Common myeloid progenitor, CD34-positive (primary cell): Measurements from ENCODE around the gene CD55.

Experiments used
- CTCF ChIA-PET: fragments of 350-600 bp; sonication (Branson Sonifier 250); formaldehyde crosslinking; loops from one replicate; lab custom pipeline; 2021; ENCODE audit warnings: antibody characterized with exemption; lab: Charles Lee
- POLR2A ChIA-PET: fragments of 350-600 bp; sonication (Branson Sonifier 250); formaldehyde crosslinking; loops from one replicate; lab custom pipeline; 2021; ENCODE audit warnings: antibody characterized with exemption; lab: Charles Lee
- DNase-seq, 3 donors: peaks; one replicate each; pipeline versions ENCODE4 v3.0.0 to v3.0.0-alpha.2; 2013
- H3K27ac ChIP-seq, 2 experiments: 1 replicate in 1 of 2; 2 replicates in 1 of 2; pipeline ENCODE4 v1.7.0; 2013; ENCODE audit warnings: inconsistent platforms in 2 of 2, low read length in 2 of 2, mild to moderate bottlenecking in 2 of 2, low read depth in 1 of 2, moderate library complexity in 1 of 2; ENCODE audit not compliant: severe bottlenecking in 2 of 2, insufficient read depth in 1 of 2, poor library complexity in 1 of 2
- H3K27me3 ChIP-seq, 5 experiments: replicated peaks in 2 of 5; 1 replicate in 3 of 5; 2 replicates in 2 of 5; pipeline versions ENCODE4 v1.6.1 to v1.7.0; 2013; ENCODE audit warnings: low read length in 4 of 5, mild to moderate bottlenecking in 2 of 5, moderate library complexity in 2 of 5, inconsistent platforms in 1 of 5; ENCODE audit not compliant: insufficient read depth in 5 of 5, control insufficient read depth in 4 of 5
- H3K36me3 ChIP-seq, 4 experiments: 1 replicate in 2 of 4; 2 replicates in 2 of 4; pipeline versions ENCODE4 v1.6.1 to v1.7.0; 2013; ENCODE audit warnings: low read length in 3 of 4, control low read depth in 1 of 4, mild to moderate bottlenecking in 1 of 4; ENCODE audit not compliant: control insufficient read depth in 4 of 4, insufficient read depth in 4 of 4
- H3K4me1 ChIP-seq, 4 experiments: 1 replicate in 3 of 4; 2 replicates in 1 of 4; pipeline versions ENCODE4 v1.6.1 to v1.7.1; 2013; ENCODE audit warnings: low read length in 3 of 4, mild to moderate bottlenecking in 3 of 4, control low read depth in 1 of 4, inconsistent platforms in 1 of 4, moderate library complexity in 1 of 4; ENCODE audit not compliant: control insufficient read depth in 4 of 4, insufficient read depth in 4 of 4; ENCODE audit errors: control extremely low read depth in 1 of 4
- H3K4me3 ChIP-seq, 7 experiments: 1 replicate in 4 of 7; 2 replicates in 3 of 7; pipeline versions ENCODE4 v1.5.1 to v1.7.0; 2013; ENCODE audit warnings: mild to moderate bottlenecking in 7 of 7, low read length in 6 of 7, moderate library complexity in 6 of 7, inconsistent platforms in 2 of 7, low read depth in 2 of 7, control low read depth in 1 of 7; ENCODE audit not compliant: insufficient read depth in 4 of 7, control insufficient read depth in 1 of 7; ENCODE audit errors: extremely low read depth in 1 of 7
- H3K9me3 ChIP-seq, 5 experiments: 1 replicate in 4 of 5; 2 replicates in 1 of 5; pipeline versions ENCODE4 v1.6.1 to v1.7.1; 2013; ENCODE audit warnings: low read length in 4 of 5, mild to moderate bottlenecking in 2 of 5, inconsistent platforms in 1 of 5, low read depth in 1 of 5, moderate library complexity in 1 of 5; ENCODE audit not compliant: control insufficient read depth in 4 of 5, insufficient read depth in 2 of 5; ENCODE audit errors: control extremely low read depth in 1 of 5
- WGBS: methylation state at CpG from one replicate; pipeline ENCODE4 v1.1.5; 2013; ENCODE audit not compliant: insufficient coverage; 5-methylcytosine and 5-hydroxymethylcytosine counted together

Gene CD55

GRCh38 chr1:207291723-207292122, 29.8 kb upstream of the CD55 start:
- Histone ChIP-seq H3K4me1 (no peaks in the 10 kb centered on the region), H3K27ac (no peak overlapping the region), H3K27me3 (no peaks in the 10 kb centered on the region), H3K4me3 (no peak overlapping the region), H3K9me3 (peaks cover 0 to 8% (median 7%) of the 10 kb centered on the region in 5 experiments), H3K36me3 (no peaks in the 10 kb centered on the region)
- WGBS = 100% methylated on average over 2 of the region's 2 CpGs
- ChIA-PET CTCF (no interaction called here), POLR2A (no interaction called here)
- DNase-seq = no peak

- WGBS = 67% methylated on average over 2 of the region's 2 CpGs
- Histone ChIP-seq H3K36me3 (no peaks in the 10 kb centered on the region), H3K27ac (no peak overlapping the region), H3K4me1 (peaks cover 3 to 11% (median 10%) of the 10 kb centered on the region in 4 experiments), H3K9me3 (no peaks in the 10 kb centered on the region), H3K4me3 (no peak overlapping the region), H3K27me3 (no peaks in the 10 kb centered on the region)
- ChIA-PET POLR2A (no interaction called here), CTCF (no interaction called here)
- no peak for DNase-seq
Observed at GRCh38 chr1:207298186-207298585, 23.3 kb upstream of the CD55 start.

DNA sequence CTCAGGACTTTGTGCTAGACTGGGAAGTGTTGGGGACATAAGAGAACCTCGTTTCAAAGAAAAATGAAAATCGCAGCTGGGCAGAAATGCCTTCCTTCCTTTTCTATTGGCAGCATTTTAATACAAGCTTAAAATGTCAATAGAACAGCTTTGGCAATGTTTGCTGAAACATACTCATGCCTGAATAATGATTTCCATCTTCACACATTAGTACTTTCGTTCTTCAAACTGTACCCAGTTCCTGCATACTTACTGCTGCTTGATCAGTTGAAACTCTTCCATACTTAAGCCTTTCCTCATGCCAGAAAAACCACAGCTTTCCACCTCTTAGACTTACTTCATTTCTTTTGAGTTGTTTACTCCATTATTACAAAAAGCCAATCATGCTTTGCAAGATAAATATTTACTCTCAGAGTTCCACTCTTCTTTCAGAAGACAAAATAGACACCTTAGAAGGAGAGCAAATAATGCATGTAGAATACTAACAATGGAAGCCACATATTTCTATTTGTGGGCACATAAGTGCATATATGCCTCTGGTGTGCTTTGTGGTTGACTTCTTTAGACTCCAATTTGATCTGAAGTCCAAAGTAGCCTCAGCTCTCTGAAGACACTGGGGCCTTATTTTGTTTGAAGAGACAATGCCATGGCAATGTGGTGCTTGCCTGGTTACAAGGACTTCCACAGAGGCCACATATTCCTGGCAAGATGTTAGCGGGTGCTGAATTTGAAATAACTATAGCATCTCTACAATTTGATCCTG, 22.7 kb upstream of the CD55 start:
- 32% methylated on average over 3 of the region's 4 CpGs for WGBS
- ChIA-PET POLR2A (interaction anchor here (0.6 kb wide), 1 partner anchor 106 kb away, joined by 3 read pairs; no protein-coding TSS in a partner anchor), CTCF (no interaction called here)

DNA sequence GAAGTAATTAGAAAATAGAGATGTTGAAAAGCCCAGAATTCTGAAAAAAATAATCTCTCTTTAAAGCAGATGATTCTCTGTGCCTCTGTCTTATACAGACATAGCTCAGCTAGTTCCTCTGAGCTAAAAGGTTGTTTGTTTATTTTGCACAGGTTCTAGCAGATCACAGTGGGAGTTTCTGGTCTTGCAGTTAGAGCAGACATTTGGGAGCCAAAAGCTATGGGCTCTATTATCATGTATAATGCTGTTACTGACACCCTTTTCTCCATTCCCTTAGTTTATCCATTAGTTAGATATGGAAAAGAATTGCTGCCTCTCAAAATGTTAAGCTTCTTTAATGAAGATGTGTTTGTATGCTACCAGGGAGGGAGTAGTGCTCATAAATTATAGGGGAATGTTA, 20.5 kb upstream of the CD55 start:
- ChIA-PET CTCF (no interaction called here), POLR2A (no interaction called here)
- Histone ChIP-seq H3K4me3 (no peak overlapping the region), H3K36me3 (no peaks in the 10 kb centered on the region), H3K4me1 (peaks cover 3 to 11% (median 10%) of the 10 kb centered on the region in 4 experiments), H3K27me3 (no peaks in the 10 kb centered on the region), H3K9me3 (no peaks in the 10 kb centered on the region), H3K27ac (no peak overlapping the region)
- no peak for DNase-seq

More for the DNA sequence above, 22.7 kb upstream of the CD55 start:
- Histone ChIP-seq H3K27ac (no peak overlapping the region), H3K9me3 (no peaks in the 10 kb centered on the region), H3K36me3 (no peaks in the 10 kb centered on the region), H3K27me3 (no peaks in the 10 kb centered on the region), H3K4me1 (peaks cover 3 to 11% (median 10%) of the 10 kb centered on the region in 4 experiments), H3K4me3 (no peak overlapping the region)
- DNase-seq = peak in 1 of 3 donors; percentile 36

GRCh38 chr1:207302618-207303393, 18.7 kb upstream of the CD55 start:
- DNase-seq = no peak
- Histone ChIP-seq H3K27ac (no peak overlapping the region), H3K9me3 (no peaks in the 10 kb centered on the region), H3K4me1 (peaks cover 3 to 11% (median 10%) of the 10 kb centered on the region in 4 experiments), H3K36me3 (no peaks in the 10 kb centered on the region), H3K4me3 (no peak overlapping the region), H3K27me3 (no peaks in the 10 kb centered on the region)
- ChIA-PET POLR2A (no interaction called here), CTCF (no interaction called here)
- WGBS = 89% methylated on average over 1 of the region's 1 CpG

DNA sequence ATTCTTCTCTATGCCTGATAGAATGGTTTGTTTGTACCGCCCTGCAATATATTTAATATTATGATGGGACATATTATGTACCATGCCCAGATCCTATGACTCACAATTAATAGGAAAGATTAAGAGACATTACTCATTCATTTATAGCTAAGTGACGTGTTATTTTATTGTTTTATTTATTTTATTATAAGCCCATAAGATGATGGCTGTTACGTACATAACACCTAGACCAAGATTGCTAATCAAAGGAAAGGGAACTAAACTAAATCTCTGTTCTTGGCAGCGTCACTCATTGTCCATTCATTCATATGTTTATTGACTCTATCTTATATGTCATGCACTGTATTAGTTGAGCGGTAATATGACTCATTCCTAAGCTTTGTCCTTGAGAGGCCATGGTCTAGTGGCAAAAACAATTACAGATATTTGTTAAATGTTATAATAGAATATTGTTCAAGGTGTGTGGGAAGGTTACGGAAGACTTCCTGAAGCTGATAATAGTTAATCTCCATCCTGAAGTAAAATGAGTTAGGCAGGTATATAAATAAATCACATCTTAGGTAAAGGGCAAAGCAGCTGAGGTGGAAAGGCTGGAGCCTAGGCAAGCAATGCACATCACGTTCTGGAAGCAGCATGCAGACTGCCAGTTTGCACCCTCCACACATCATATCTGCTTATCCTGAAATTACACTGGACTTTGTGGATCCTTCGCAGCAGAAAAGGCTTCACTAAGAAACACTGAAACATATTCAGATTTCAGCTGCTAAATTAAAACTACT, 16.6 kb upstream of the CD55 start:
- peaks cover 6 to 16% (median 11%) of the 10 kb centered on the region in 4 experiments for H3K4me1 ChIP-seq
- no peaks in the 10 kb centered on the region for H3K36me3 ChIP-seq
- POLR2A ChIA-PET = no interaction called here
- no peak overlapping the region for H3K4me3 ChIP-seq
- no peak overlapping the region for H3K27ac ChIP-seq
- DNase-seq = no peak
- CTCF ChIA-PET = no interaction called here
- no peaks in the 10 kb centered on the region for H3K27me3 ChIP-seq
- 92% methylated on average over 2 of the region's 8 CpGs for WGBS
- no peaks in the 10 kb centered on the region for H3K9me3 ChIP-seq
